NCI-H1930 (cell line): ENCODE data around the gene SGO1.

ENCODE experiments used
- DNase-seq, 2 experiments: peaks; one replicate each; lab custom pipeline; 2025; lab: John Stamatoyannopoulos, UW

The SGO1 gene

GRCh38 chr3:20154928-20155327 is 31.1 kb downstream of the SGO1 start:
- DNase-seq, result no peak

GRCh38 chr3:20154078-20154477 is 31.9 kb downstream of the SGO1 start:
- no peak for DNase-seq

- no peak for DNase-seq
Measured at GRCh38 chr3:20148466-20148865, 37.5 kb downstream of the SGO1 start.

- DNase-seq, result no peak
Measured at GRCh38 chr3:20147361-20147760, 38.6 kb downstream of the SGO1 start.

- DNase-seq, result no peak
Measured at GRCh38 chr3:20146301-20146700, 39.7 kb downstream of the SGO1 start.

- DNase-seq, result no peak
Measured at GRCh38 chr3:20145874-20146273, 40.1 kb downstream of the SGO1 start.

- no peak for DNase-seq
Measured at GRCh38 chr3:20143519-20143918, 42.5 kb downstream of the SGO1 start.

GRCh38 chr3:20142517-20142916 is 43.5 kb downstream of the SGO1 start:
- DNase-seq, result no peak

- DNase-seq, result no peak
Measured at GRCh38 chr3:20141851-20142250, 44.2 kb downstream of the SGO1 start.

GRCh38 chr3:20141316-20141715 is 44.7 kb downstream of the SGO1 start:
- no peak for DNase-seq

GRCh38 chr3:20140881-20141280 is 45.1 kb downstream of the SGO1 start:
- no peak for DNase-seq

GRCh38 chr3:20137647-20138046 is 48.4 kb downstream of the SGO1 start:
- DNase-seq, result no peak

GRCh38 chr3:20136231-20136630 is 49.8 kb downstream of the SGO1 start:
- DNase-seq, result no peak

GRCh38 chr3:20130106-20130505 is 55.9 kb downstream of the SGO1 start:
- DNase-seq, result no peak

GRCh38 chr3:20128358-20128757 is 57.6 kb downstream of the SGO1 start:
- DNase-seq, result no peak

GRCh38 chr3:20125897-20126296 is 60.1 kb downstream of the SGO1 start:
- DNase-seq, result no peak

GRCh38 chr3:20125289-20125688 is 60.7 kb downstream of the SGO1 start:
- no peak for DNase-seq

- DNase-seq, result no peak
Measured at GRCh38 chr3:20123131-20123652, 62.8 kb downstream of the SGO1 start.

- no peak for DNase-seq
Measured at GRCh38 chr3:20121088-20121487, 64.9 kb downstream of the SGO1 start.
